Choroid plexus epithelial cell (primary cell): ENCODE measurements around the gene CDKL4.

Experiments used
- DNase-seq: peaks from one replicate; pipeline ENCODE4 v3.0.0-alpha.2; 2010; ENCODE audit warnings: low read depth
- H3K4me3 ChIP-seq: 2 replicates; pipeline ENCODE4 v1.5.1; 2011; ENCODE audit warnings: low read depth, mild to moderate bottlenecking, control low read depth, low read length, moderate library complexity
- CTCF ChIP-seq: conservative IDR thresholded peaks from 2 replicates; pipeline ENCODE4 v1.5.1; 2011; ENCODE audit warnings: low read depth, mild to moderate bottlenecking, control low read depth, inconsistent platforms, low read length, moderate library complexity

CDKL4 gene

GRCh38 chr2:39266916-39267434 lies 23.2 kb upstream of the CDKL4 start:
- no peak for TF ChIP-seq CTCF
- no peak for DNase-seq
- H3K4me3 ChIP-seq: no peak overlapping the region

- H3K4me3 ChIP-seq: no peak overlapping the region
- no peak for TF ChIP-seq CTCF
- no peak for DNase-seq
Measured at GRCh38 chr2:39266139-39266805, 22.5 kb upstream of the CDKL4 start.

- H3K4me3 ChIP-seq: no peak overlapping the region
- no peak for DNase-seq
- TF ChIP-seq CTCF: no peak
Measured at GRCh38 chr2:39265315-39265714, 21.5 kb upstream of the CDKL4 start.

GRCh38 chr2:39264733-39265132 lies 21.0 kb upstream of the CDKL4 start:
- no peak for DNase-seq
- H3K4me3 ChIP-seq: no peak overlapping the region
- no peak for TF ChIP-seq CTCF

GRCh38 chr2:39260087-39260486 lies 16.3 kb upstream of the CDKL4 start:
- no peak for TF ChIP-seq CTCF
- no peak for DNase-seq
- H3K4me3 ChIP-seq: no peak overlapping the region

- no peak overlapping the region for H3K4me3 ChIP-seq
- no peak for TF ChIP-seq CTCF
- DNase-seq: no peak
Measured at GRCh38 chr2:39256040-39256439, 12.3 kb upstream of the CDKL4 start.

- no peak for DNase-seq
- no peak overlapping the region for H3K4me3 ChIP-seq
- TF ChIP-seq CTCF: no peak
Measured at GRCh38 chr2:39252888-39253518, 9.2 kb upstream of the CDKL4 start.
